Neural cell (in vitro differentiated cells): ENCODE measurements around the gene HEXD.

Source experiments
- CTCF ChIP-seq: fragments of 450-650 bp; IDR thresholded peaks from 2 replicates; pipeline ENCODE4 v1.5.1; 2014; ENCODE audit warnings: antibody characterized with exemption, mild to moderate bottlenecking, moderate library complexity; ENCODE audit not compliant: poor library complexity, severe bottlenecking
- MXI1 ChIP-seq: fragments of 450-650 bp; conservative IDR thresholded peaks from 2 replicates; pipeline ENCODE4 v1.6.1; 2014; ENCODE audit warnings: antibody characterized with exemption, mild to moderate bottlenecking; ENCODE audit not compliant: poor library complexity, severe bottlenecking
- POLR2AphosphoS5 ChIP-seq: IDR thresholded peaks from 2 replicates; pipeline ENCODE4 v1.6.1; 2012
- SMC3 ChIP-seq: fragments of 450-650 bp; conservative IDR thresholded peaks from 2 replicates; pipeline ENCODE4 v1.6.1; 2014; ENCODE audit warnings: antibody characterized with exemption, mild to moderate bottlenecking, moderate library complexity; ENCODE audit not compliant: poor library complexity
- TF ChIP-seq, protein P1 (sequence below): IDR thresholded peaks from 2 replicates; pipeline ENCODE4 v1.6.1; 2012; ENCODE audit warnings: borderline replicate concordance

DNA sequence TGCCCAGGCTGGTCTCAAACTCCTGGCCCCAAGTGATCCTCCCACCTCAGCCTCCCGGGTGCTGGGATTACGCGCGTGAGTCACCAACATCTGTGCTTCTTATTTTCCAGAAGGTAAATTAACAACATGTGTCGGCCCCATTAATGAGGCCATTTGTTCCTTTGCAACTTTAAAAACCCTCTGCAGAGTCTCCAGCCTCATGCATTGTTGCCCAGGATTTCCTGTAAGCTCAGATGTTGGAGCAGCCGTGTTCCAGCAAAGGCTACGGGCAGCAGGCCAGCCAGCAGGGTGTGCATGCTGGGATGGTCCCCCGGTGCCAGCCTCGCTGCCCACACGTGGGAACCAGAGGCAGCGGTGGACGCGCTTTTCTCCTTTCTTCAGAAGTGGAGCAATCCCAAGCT, 19.1 kb upstream of the HEXD start:
- TF ChIP-seq CTCF, result no peak
- TF ChIP-seq MXI1, result no peak
- TF ChIP-seq, protein P1, sequence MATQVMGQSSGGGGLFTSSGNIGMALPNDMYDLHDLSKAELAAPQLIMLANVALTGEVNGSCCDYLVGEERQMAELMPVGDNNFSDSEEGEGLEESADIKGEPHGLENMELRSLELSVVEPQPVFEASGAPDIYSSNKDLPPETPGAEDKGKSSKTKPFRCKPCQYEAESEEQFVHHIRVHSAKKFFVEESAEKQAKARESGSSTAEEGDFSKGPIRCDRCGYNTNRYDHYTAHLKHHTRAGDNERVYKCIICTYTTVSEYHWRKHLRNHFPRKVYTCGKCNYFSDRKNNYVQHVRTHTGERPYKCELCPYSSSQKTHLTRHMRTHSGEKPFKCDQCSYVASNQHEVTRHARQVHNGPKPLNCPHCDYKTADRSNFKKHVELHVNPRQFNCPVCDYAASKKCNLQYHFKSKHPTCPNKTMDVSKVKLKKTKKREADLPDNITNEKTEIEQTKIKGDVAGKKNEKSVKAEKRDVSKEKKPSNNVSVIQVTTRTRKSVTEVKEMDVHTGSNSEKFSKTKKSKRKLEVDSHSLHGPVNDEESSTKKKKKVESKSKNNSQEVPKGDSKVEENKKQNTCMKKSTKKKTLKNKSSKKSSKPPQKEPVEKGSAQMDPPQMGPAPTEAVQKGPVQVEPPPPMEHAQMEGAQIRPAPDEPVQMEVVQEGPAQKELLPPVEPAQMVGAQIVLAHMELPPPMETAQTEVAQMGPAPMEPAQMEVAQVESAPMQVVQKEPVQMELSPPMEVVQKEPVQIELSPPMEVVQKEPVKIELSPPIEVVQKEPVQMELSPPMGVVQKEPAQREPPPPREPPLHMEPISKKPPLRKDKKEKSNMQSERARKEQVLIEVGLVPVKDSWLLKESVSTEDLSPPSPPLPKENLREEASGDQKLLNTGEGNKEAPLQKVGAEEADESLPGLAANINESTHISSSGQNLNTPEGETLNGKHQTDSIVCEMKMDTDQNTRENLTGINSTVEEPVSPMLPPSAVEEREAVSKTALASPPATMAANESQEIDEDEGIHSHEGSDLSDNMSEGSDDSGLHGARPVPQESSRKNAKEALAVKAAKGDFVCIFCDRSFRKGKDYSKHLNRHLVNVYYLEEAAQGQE, result no peak
- no peak for TF ChIP-seq POLR2AphosphoS5
- no peak for TF ChIP-seq SMC3
